SK-N-SH (cell line): ENCODE data around the gene FAM222B. TPM values are rescaled to one million over a fixed set of nuclear protein-coding genes. Genes with fewer than 3 reads are reported as not detected.

Experiments
- CTCF ChIA-PET: fragments of 300-600, 350-600 bp; formaldehyde crosslinking; extraction: SDS; loops from one replicate; lab custom pipeline; 2021; lab: Yijun Ruan, JAX
- POLR2A ChIA-PET: fragments of 350-600 bp; sonication (Branson Sonifier 250); formaldehyde crosslinking; extraction: SDS; loops from one replicate; lab custom pipeline; 2020; ENCODE audit warnings: antibody characterized with exemption, inconsistent platforms; lab: Yijun Ruan, JAX
- DNase-seq: peaks from one replicate; pipeline ENCODE4 v3.0.0; 2012
- H2AFZ ChIP-seq: fragments of 200-600 bp; sonication (generic); 2 replicates; pipeline ENCODE4 v1.8.1; 2016; ENCODE audit warnings: antibody characterized with exemption, mild to moderate bottlenecking, low read depth
- H3F3A ChIP-seq: fragments of 200-600 bp; sonication (generic); replicated peaks from 2 replicates; pipeline ENCODE3; 2016; ENCODE audit warnings: antibody characterized with exemption, mild to moderate bottlenecking; ENCODE audit not compliant: insufficient read depth
- H3K27ac ChIP-seq, 2 experiments: fragments of 200-500 bp in 1 of 2; fragments of 200-600 bp in 1 of 2; sonication (Bioruptor generic) in 1 of 2; sonication (generic), shearing (Covaris generic) in 1 of 2; 2 replicates each; pipeline versions ENCODE4 v1.5.1 to v1.6.1; 2014 to 2016; ENCODE audit warnings: low read depth in 2 of 2, inconsistent platforms in 1 of 2, low read length in 1 of 2, mild to moderate bottlenecking in 1 of 2, mixed read lengths in 1 of 2
- H3K27me3 ChIP-seq: fragments of 200-600 bp; sonication (generic), shearing (Covaris generic); 2 replicates; pipeline ENCODE4 v1.6.1; 2016; ENCODE audit warnings: mixed run types; ENCODE audit not compliant: insufficient read depth
- H3K36me3 ChIP-seq, 2 experiments: fragments of 200-500 bp in 1 of 2; fragments of 200-600 bp in 1 of 2; sonication (Bioruptor generic) in 1 of 2; sonication (generic) in 1 of 2; replicated peaks in 1 of 2; 2 replicates each; pipeline versions ENCODE3 to v1.5.1; 2014 to 2016; ENCODE audit warnings: low read length in 1 of 2, mild to moderate bottlenecking in 1 of 2; ENCODE audit not compliant: insufficient read depth in 2 of 2, control insufficient read depth in 1 of 2
- H3K4me1 ChIP-seq, 2 experiments: fragments of 200-500 bp in 1 of 2; fragments of 200-600 bp in 1 of 2; sonication (Bioruptor generic) in 1 of 2; sonication (generic), shearing (Covaris generic) in 1 of 2; 2 replicates each; pipeline versions ENCODE4 v1.5.1 to v1.6.1; 2014 to 2016; ENCODE audit warnings: low read depth in 1 of 2, low read length in 1 of 2, mixed run types in 1 of 2; ENCODE audit not compliant: insufficient read depth in 2 of 2, control insufficient read depth in 1 of 2
- H3K4me2 ChIP-seq: fragments of 200-600 bp; sonication (generic), shearing (Covaris generic); 2 replicates; pipeline ENCODE4 v1.6.1; 2017; ENCODE audit warnings: mixed run types
- H3K4me3 ChIP-seq, 2 experiments: fragments of 200-500 bp in 1 of 2; fragments of 200-600 bp in 1 of 2; sonication (Bioruptor generic) in 1 of 2; sonication (generic), shearing (Covaris generic) in 1 of 2; 2 replicates each; pipeline versions ENCODE4 v1.5.1 to v1.8.1; 2014 to 2016; ENCODE audit warnings: low read depth in 2 of 2, inconsistent platforms in 1 of 2, low read length in 1 of 2, mild to moderate bottlenecking in 1 of 2, mixed read lengths in 1 of 2, moderate library complexity in 1 of 2
- H3K79me2 ChIP-seq: fragments of 200-600 bp; sonication (generic); 2 replicates; pipeline ENCODE4 v1.8.1; 2017; ENCODE audit warnings: mild to moderate bottlenecking; ENCODE audit not compliant: insufficient read depth
- H3K9ac ChIP-seq: fragments of 200-600 bp; sonication (generic); 2 replicates; pipeline ENCODE4 v1.6.1; 2017; ENCODE audit warnings: mixed run types
- H3K9me2 ChIP-seq: fragments of 200-600 bp; sonication (generic); 2 replicates; pipeline ENCODE4 v1.6.1; 2017; ENCODE audit warnings: mixed run types
- H3K9me3 ChIP-seq: fragments of 200-600 bp; sonication (generic); 2 replicates; pipeline ENCODE4 v1.6.1; 2017; ENCODE audit warnings: mixed run types, mild to moderate bottlenecking, moderate library complexity
- H4K20me1 ChIP-seq: fragments of 200-600 bp; sonication (generic); 2 replicates; pipeline ENCODE4 v1.6.1; 2017; ENCODE audit warnings: mild to moderate bottlenecking, mixed run types; ENCODE audit not compliant: insufficient read depth
- EP300 ChIP-seq, 2 experiments: IDR thresholded peaks; 2 replicates each; pipeline versions ENCODE4 v1.4.0 to v1.6.1; 2012; ENCODE audit warnings: borderline replicate concordance in 1 of 2, low read depth in 1 of 2, low read length in 1 of 2
- GATA2 ChIP-seq: sonication (generic); formaldehyde crosslinking; IDR thresholded peaks from 2 replicates; pipeline ENCODE4 v1.5.0; 2020; ENCODE audit warnings: mild to moderate bottlenecking, missing genetic modification reagents
- RCOR1 ChIP-seq: fragments of 150-350 bp; IDR thresholded peaks from 2 replicates; pipeline ENCODE4 v1.6.1; 2017; ENCODE audit warnings: antibody characterized with exemption, low read length
- RFX5 ChIP-seq: IDR thresholded peaks from 2 replicates; pipeline ENCODE4 v1.6.1; 2012; ENCODE audit warnings: mild to moderate bottlenecking, improper control_type of control experiment, low read length
- RXRA ChIP-seq: IDR thresholded peaks from 2 replicates; pipeline ENCODE4 v1.4.0; 2012; ENCODE audit warnings: low read depth, mild to moderate bottlenecking, borderline replicate concordance
- SIN3A ChIP-seq: IDR thresholded peaks from 2 replicates; pipeline ENCODE4 v1.6.1; 2012; ENCODE audit warnings: low read depth, mild to moderate bottlenecking, low read length, moderate library complexity, borderline replicate concordance
- SMC3 ChIP-seq: IDR thresholded peaks from 2 replicates; pipeline ENCODE4 v1.6.1; 2012; ENCODE audit warnings: low read depth, low read length, improper control_type of control experiment
- WGBS: methylation state at CpG from one replicate; pipeline ENCODE4 v1.1.6; 2017; ENCODE audit warnings: low lambda C conversion rate; 5-methylcytosine and 5-hydroxymethylcytosine counted together
- polyA plus RNA-seq, 3 experiments: library from polyadenylated mRNA; depleted of rRNA; stranded (reverse); fragments of >200 nt; gene quantifications; 2 replicates each; pipeline ENCODE4 v1.2.3, GENCODE V29; 2012
- TF ChIP-seq, protein P1 (sequence below): IDR thresholded peaks from 2 replicates; pipeline ENCODE4 v1.4.0; 2012; ENCODE audit warnings: low read depth, borderline replicate concordance
- TF ChIP-seq, protein P2 (sequence below): fragments of 150-350 bp; IDR thresholded peaks from 2 replicates; pipeline ENCODE4 v1.6.1; 2016; ENCODE audit warnings: mild to moderate bottlenecking, low read depth, low read length

FAM222B gene
- polyA plus RNA-seq, 1 of the 3 experiments (the other 2 are of a cell fraction) = 9.0 TPM

DNA sequence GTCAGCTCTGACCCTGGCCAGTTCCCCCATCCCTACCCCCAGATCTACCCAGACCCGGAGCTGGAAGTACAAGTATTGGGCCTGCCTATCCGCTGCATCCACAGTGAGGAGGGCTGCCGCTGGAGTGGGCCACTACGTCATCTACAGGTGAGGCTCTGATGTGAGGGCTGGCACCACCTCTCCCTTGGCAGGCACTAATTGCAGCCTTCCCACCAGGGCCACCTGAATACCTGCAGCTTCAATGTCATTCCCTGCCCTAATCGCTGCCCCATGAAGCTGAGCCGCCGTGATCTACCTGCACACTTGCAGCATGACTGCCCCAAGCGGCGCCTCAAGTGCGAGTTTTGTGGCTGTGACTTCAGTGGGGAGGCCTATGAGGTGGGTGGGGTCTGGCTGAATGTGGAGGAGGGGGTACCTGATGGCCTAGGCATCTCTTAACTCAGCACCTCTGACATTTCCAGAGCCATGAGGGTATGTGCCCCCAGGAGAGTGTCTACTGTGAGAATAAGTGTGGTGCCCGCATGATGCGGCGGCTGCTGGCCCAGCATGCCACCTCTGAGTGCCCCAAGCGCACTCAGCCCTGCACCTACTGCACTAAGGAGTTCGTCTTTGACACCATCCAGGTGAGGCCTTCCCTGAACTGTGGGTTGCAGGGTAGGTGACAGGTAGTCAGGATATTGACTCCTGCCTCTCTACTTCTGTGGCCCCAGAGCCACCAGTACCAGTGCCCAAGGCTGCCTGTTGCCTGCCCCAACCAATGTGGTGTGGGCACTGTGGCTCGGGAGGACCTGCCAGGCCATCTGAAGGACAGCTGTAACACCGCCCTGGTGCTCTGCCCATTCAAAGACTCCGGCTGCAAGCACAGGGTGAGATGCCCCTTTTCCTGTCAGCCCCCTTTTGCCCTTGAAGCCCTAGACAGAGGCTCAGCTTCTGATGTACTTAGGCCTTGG, 94.5 kb downstream of the FAM222B start:
- H4K20me1 ChIP-seq = peaks cover 73% of the 10 kb centered on the region
- peaks cover 22 to 33% of the 10 kb centered on the region in 2 experiments; a peak in 3 of 4 replicates for H3K4me1 ChIP-seq
- H3K36me3 ChIP-seq = peaks cover 30 to 41% of the 10 kb centered on the region in 2 experiments
- no peak overlapping the region for H3K4me3 ChIP-seq
- no peaks in the 10 kb centered on the region for H3K27me3 ChIP-seq
- no peaks in the 10 kb centered on the region for H3K9me3 ChIP-seq
- TF ChIP-seq SIN3A = no peak
- no peak for TF ChIP-seq EP300 (IDR thresholded peaks at IDR 0.05; ENCODE audit: borderline replicate concordance in 1 of 2, low read depth in 1 of 2, low read length in 1 of 2)
- TF ChIP-seq RFX5 = no peak
- TF ChIP-seq SMC3 = no peak
- TF ChIP-seq RCOR1 = no peak
- no peak for TF ChIP-seq GATA2 (CRISPR knock-in tag)
- TF ChIP-seq, all 33 proteins: peak for 0
- POLR2A ChIA-PET = interaction anchor here (2.9 to 6.6 kb wide), 3 partner anchors 20 to 27 kb away, joined by 45 to 90 read pairs (median 52); partner anchors contain the start of genes NEK8, RPL23A and TLCD1
- CTCF ChIA-PET = interaction anchor here (1.0 to 20.4 kb wide), 7 partner anchors 8 to 205 kb away, joined by 3 to 612 read pairs (median 5); partner anchors contain the start of genes DHRS13, NEK8, RPL23A and TLCD1
- Histone ChIP-seq H3K9me2 (no peaks in the 10 kb centered on the region), H3K27ac (peak overlapping the region in 1 of 2 experiments; percentile 98; a peak in 2 of 4 replicates), H2AFZ (no peak overlapping the region), H3K9ac (no peak overlapping the region), H3F3A (peaks cover 31% of the 10 kb centered on the region), H3K79me2 (peaks cover 60% of the 10 kb centered on the region), H3K4me2 (no peak overlapping the region)
- WGBS = 88% methylated on average over 10 of the region's 18 CpGs
- no peak for DNase-seq

DNA sequence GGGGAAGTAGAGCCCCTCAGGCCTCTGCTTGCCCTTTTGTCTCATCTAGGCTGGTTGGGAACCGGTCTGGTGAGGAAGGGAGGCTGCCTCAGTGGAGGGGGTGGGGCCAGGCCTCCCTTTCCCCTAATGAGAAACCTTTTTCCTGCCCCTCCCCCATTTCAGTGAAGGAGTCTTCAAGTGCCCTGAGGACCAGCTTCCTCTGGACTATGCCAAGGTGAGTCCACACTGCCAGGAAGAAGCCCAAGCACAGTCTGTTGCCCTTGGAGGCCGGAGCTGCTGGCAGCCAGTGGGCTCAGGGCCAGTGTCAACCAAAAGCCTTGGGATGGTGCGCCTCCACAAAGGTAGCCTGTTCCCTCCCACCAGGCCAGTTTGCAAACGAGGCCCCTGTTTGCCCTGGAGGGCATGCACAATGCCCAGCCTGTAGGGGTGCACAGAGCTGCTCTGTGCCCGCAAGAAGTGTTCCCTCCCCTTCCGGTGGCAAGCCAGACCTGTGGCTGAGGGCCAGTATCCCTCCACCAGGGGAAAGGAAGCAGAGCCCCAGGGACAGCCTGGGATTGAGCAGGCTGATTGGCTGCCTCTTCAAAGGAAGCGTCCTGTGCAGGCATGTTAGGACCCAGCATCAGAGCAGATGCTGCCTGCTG, 95.4 kb downstream of the FAM222B start:
- H3K9ac ChIP-seq = no peak overlapping the region
- H3K9me3 ChIP-seq = no peaks in the 10 kb centered on the region
- peak overlapping the region; percentile 22 to 98; a peak in 3 of 4 replicates for H3K27ac ChIP-seq
- no peaks in the 10 kb centered on the region for H3K9me2 ChIP-seq
- peaks cover 28 to 36% of the 10 kb centered on the region in 2 experiments; a peak in 3 of 4 replicates for H3K4me1 ChIP-seq
- 76% methylated on average over 4 of the region's 7 CpGs for WGBS
- H3K4me3 ChIP-seq = no peak overlapping the region
- peak overlapping the region; percentile 99; the same call in 1 of the 2 replicates for H3K4me2 ChIP-seq
- H3K79me2 ChIP-seq = peaks cover 60% of the 10 kb centered on the region
- POLR2A ChIA-PET = interaction anchor here (6.5 to 6.6 kb wide), 2 partner anchors 19 to 27 kb away, joined by 45 to 90 read pairs; partner anchors contain the start of genes NEK8, RPL23A and TLCD1
- CTCF ChIA-PET = interaction anchor here (1.0 to 20.4 kb wide), 5 partner anchors 15 to 206 kb away, joined by 4 to 612 read pairs (median 6); partner anchors contain the start of genes DHRS13, NEK8, RPL23A and TLCD1
- no peak for TF ChIP-seq RXRA
- no peak for TF ChIP-seq RFX5
- TF ChIP-seq, protein P1, sequence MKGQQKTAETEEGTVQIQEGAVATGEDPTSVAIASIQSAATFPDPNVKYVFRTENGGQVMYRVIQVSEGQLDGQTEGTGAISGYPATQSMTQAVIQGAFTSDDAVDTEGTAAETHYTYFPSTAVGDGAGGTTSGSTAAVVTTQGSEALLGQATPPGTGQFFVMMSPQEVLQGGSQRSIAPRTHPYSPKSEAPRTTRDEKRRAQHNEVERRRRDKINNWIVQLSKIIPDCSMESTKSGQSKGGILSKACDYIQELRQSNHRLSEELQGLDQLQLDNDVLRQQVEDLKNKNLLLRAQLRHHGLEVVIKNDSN = no peak
- TF ChIP-seq SIN3A = no peak
- TF ChIP-seq, protein P2, sequence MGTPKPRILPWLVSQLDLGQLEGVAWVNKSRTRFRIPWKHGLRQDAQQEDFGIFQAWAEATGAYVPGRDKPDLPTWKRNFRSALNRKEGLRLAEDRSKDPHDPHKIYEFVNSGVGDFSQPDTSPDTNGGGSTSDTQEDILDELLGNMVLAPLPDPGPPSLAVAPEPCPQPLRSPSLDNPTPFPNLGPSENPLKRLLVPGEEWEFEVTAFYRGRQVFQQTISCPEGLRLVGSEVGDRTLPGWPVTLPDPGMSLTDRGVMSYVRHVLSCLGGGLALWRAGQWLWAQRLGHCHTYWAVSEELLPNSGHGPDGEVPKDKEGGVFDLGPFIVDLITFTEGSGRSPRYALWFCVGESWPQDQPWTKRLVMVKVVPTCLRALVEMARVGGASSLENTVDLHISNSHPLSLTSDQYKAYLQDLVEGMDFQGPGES = no peak
- TF ChIP-seq, all 33 proteins: peak for 0
- peaks cover 70% of the 10 kb centered on the region for H4K20me1 ChIP-seq
- no peak overlapping the region for H2AFZ ChIP-seq
- no peak for DNase-seq
- peaks cover 29 to 38% of the 10 kb centered on the region in 2 experiments for H3K36me3 ChIP-seq
- no peaks in the 10 kb centered on the region for H3K27me3 ChIP-seq
- peaks cover 36% of the 10 kb centered on the region for H3F3A ChIP-seq
